Lung (tissue), 12 donors: ENCODE results near the gene SPRYD3. TPM values are rescaled to one million over a fixed set of nuclear protein-coding genes. Genes with fewer than 3 reads are reported as not detected.

Experiments
- ATAC-seq: fragments of 200-7000 bp; cut with Tn5 transposase; one replicate; pipeline ENCODE4 v1.9.1; 2020; ENCODE audit warnings: moderate number of reproducible peaks; ENCODE audit not compliant: insufficient read depth, low FRiP score
- DNase-seq, 3 donors: peaks; one replicate each; pipeline ENCODE4 v3.0.0-alpha.2; 2013 to 2017
- H3K27ac ChIP-seq, 2 donors: one replicate each; pipeline ENCODE4 v1.5.1; 2013; ENCODE audit warnings: mild to moderate bottlenecking in 2 of 2, moderate library complexity in 2 of 2, control low read depth in 1 of 2, inconsistent platforms in 1 of 2, low read depth in 1 of 2, low read length in 1 of 2
- H3K27me3 ChIP-seq, 3 donors: one replicate each; pipeline ENCODE4 v1.5.1; 2013; ENCODE audit warnings: low read length in 2 of 3; ENCODE audit not compliant: control insufficient read depth in 3 of 3, insufficient read depth in 3 of 3
- H3K36me3 ChIP-seq, 4 donors: one replicate each; pipeline ENCODE4 v1.5.1; 2013; ENCODE audit warnings: low read length in 4 of 4, mild to moderate bottlenecking in 1 of 4, moderate library complexity in 1 of 4; ENCODE audit not compliant: control insufficient read depth in 4 of 4, insufficient read depth in 4 of 4
- H3K4me1 ChIP-seq, 5 donors: one replicate each; pipeline ENCODE4 v1.5.1; 2013; ENCODE audit warnings: low read length in 5 of 5, mild to moderate bottlenecking in 2 of 5, moderate library complexity in 1 of 5; ENCODE audit not compliant: control insufficient read depth in 5 of 5, insufficient read depth in 5 of 5
- H3K4me3 ChIP-seq: one replicate; pipeline ENCODE4 v1.5.1; 2013; ENCODE audit warnings: mild to moderate bottlenecking, control low read depth, moderate library complexity
- H3K9ac ChIP-seq, 2 donors: one replicate each; pipeline ENCODE4 v1.5.1; 2013; ENCODE audit warnings: low read length in 2 of 2, control low read depth in 1 of 2; ENCODE audit not compliant: insufficient read depth in 1 of 2
- H3K9me3 ChIP-seq, 4 donors: one replicate each; pipeline ENCODE4 v1.5.1; 2013; ENCODE audit warnings: low read length in 3 of 4, mild to moderate bottlenecking in 1 of 4, moderate library complexity in 1 of 4; ENCODE audit not compliant: control insufficient read depth in 4 of 4, insufficient read depth in 3 of 4
- CTCF ChIP-seq: IDR thresholded peaks from 2 replicates; pipeline ENCODE4 v1.5.1; 2012; ENCODE audit warnings: mild to moderate bottlenecking; ENCODE audit errors: control extremely low read depth, extremely low read depth
- WGBS, 2 donors: extraction: QIAGEN DNeasy Blood & Tissue Kit; methylation state at CpG; one replicate each; pipeline ENCODE4 v1.1.7; 2013; 5-methylcytosine and 5-hydroxymethylcytosine counted together
- polyA plus RNA-seq, 2 donors: library from polyadenylated mRNA; stranded (reverse); fragments of 200-250 nt; gene quantifications; one replicate each; pipeline ENCODE4 v1.2.1, GENCODE V29; 2013
- total RNA-seq, 2 donors: library from RNA; depleted of rRNA in 1 of 2; stranded (reverse); fragments of >200 nt in 1 of 2; gene quantifications; one replicate each; pipeline ENCODE4 v1.2.1, GENCODE V29; 2014 to 2021
- donor health status: control.
- donor health status: control.
- donor health status: Bipolar disorder and iron deficiency.
- donor health status: healthy.
- donor health status: DM: yes; HTN: yes; CAD: no.

The SPRYD3 gene
- total and polyA plus RNA-seq, 4 donors, result 17.1 to 60.2 (median 34.9) TPM

GRCh38 chr12:53046655-53047220 is 32.5 kb downstream of the SPRYD3 start:
- DNase-seq, result peak; percentile 90 to 95 (median 93)
- Histone ChIP-seq H3K9me3 (no peaks in the 10 kb centered on the region), H3K27me3 (no peaks in the 10 kb centered on the region), H3K4me1 (peaks cover 12 to 58% (median 24%) of the 10 kb centered on the region in 5 donors), H3K9ac (peak overlapping the region; percentile 66 to 97), H3K4me3 (peak overlapping the region; percentile 52), H3K27ac (peak overlapping the region; percentile 87 to 97), H3K36me3 (peaks cover 0 to 8% (median 4%) of the 10 kb centered on the region in 4 donors)
- ATAC-seq, result peak; percentile 0
- WGBS, 2 donors, result 0 to 1% methylated on average over 24 to 36 of the region's 44 CpGs
- TF ChIP-seq CTCF, result no peak

GRCh38 chr12:53045696-53046045 is 33.5 kb downstream of the SPRYD3 start:
- no peak overlapping the region for H3K4me3 ChIP-seq
- H3K27ac ChIP-seq, result peak overlapping the region; percentile 87 to 97
- H3K4me1 ChIP-seq, result peaks cover 12 to 47% (median 23%) of the 10 kb centered on the region in 5 donors
- no peaks in the 10 kb centered on the region for H3K27me3 ChIP-seq
- peaks cover 0 to 5% (median 3%) of the 10 kb centered on the region in 4 donors for H3K36me3 ChIP-seq
- H3K9ac ChIP-seq, result peak overlapping the region; percentile 66 to 97
- 51% methylated on average over 5 of the region's 5 CpGs for WGBS, 2 donors
- DNase-seq, result no peak
- ATAC-seq, result no peak
- no peaks in the 10 kb centered on the region for H3K9me3 ChIP-seq
- TF ChIP-seq CTCF, result no peak

- Histone ChIP-seq H3K27me3 (no peaks in the 10 kb centered on the region), H3K27ac (peak overlapping the region in 1 of 2 donors; percentile 87), H3K9ac (peak overlapping the region in 1 of 2 donors; percentile 97), H3K4me1 (peaks cover 9 to 42% (median 23%) of the 10 kb centered on the region in 5 donors), H3K9me3 (no peaks in the 10 kb centered on the region), H3K4me3 (no peak overlapping the region), H3K36me3 (peaks cover 0 to 5% (median 1%) of the 10 kb centered on the region in 4 donors)
- no peak for ATAC-seq
- no peak for DNase-seq
- TF ChIP-seq CTCF, result no peak
- 71 to 91% methylated on average over 4 of the region's 4 CpGs for WGBS, 2 donors
Observed at GRCh38 chr12:53044896-53045695, 34.1 kb downstream of the SPRYD3 start.
